ENCODE data around the gene ARL8B. TPM values are rescaled to one million over a fixed set of nuclear protein-coding genes. Genes with fewer than 3 reads are reported as not detected.

The ARL8B gene
- total RNA-seq, 1 donor from 2014 or later = 43.5 TPM

DNA sequence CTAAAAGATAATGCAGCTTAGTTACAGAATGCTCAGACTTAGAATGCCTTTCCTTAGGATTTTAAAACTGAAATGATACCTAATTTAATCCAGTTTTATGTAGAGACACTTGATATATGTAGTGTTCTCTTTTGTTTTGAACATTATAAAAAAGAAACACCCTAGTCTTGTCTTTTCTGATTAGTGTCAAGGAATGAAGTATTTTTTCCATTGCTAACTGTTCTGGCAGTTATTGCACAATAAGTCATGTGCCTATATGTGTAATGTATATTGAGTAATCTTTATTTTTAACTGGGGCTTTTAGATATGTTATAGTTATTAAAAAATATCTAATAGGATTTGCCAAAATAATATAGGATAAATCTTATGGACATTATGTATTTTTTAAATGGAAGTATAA lies 4.5 kb downstream of the ARL8B start:
- TF ChIP-seq, protein P1, sequence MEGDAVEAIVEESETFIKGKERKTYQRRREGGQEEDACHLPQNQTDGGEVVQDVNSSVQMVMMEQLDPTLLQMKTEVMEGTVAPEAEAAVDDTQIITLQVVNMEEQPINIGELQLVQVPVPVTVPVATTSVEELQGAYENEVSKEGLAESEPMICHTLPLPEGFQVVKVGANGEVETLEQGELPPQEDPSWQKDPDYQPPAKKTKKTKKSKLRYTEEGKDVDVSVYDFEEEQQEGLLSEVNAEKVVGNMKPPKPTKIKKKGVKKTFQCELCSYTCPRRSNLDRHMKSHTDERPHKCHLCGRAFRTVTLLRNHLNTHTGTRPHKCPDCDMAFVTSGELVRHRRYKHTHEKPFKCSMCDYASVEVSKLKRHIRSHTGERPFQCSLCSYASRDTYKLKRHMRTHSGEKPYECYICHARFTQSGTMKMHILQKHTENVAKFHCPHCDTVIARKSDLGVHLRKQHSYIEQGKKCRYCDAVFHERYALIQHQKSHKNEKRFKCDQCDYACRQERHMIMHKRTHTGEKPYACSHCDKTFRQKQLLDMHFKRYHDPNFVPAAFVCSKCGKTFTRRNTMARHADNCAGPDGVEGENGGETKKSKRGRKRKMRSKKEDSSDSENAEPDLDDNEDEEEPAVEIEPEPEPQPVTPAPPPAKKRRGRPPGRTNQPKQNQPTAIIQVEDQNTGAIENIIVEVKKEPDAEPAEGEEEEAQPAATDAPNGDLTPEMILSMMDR (conservative IDR thresholded peaks at IDR 0.05) = no peak
- Mint-ChIP-seq H3K27me3 (no peaks in the 10 kb centered on the region), H3K4me3 (no peak overlapping the region), H3K36me3 (peaks cover 7% of the 10 kb centered on the region), H3K4me1 (ENCODE audit: unreplicated experiment) (peaks cover 22% of the 10 kb centered on the region), H3K27ac (no peak overlapping the region), H3K9me3 (no peaks in the 10 kb centered on the region)
- DNase-seq (ENCODE audit: extremely low spot score, unreplicated experiment) = no peak

DNA sequence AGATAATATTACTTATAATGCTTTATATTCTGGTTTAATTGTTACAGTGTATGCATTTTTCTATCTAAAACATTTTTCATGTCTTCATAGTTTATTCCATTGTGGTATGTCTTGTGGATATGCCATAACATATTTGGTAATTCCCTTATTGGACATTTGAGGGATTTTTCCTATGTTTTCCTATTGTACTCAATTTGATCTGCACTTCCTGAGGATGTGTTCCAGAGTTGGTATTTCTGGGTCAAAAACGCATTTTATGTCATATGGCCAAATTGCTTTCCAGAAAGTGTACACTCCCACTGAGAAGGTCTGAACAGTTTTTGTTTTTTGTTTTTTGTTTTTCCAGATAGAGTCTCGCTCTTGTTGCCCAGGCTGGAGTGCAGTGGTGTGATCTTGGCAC lies 6.8 kb downstream of the ARL8B start:
- Mint-ChIP-seq H3K4me3 (no peak overlapping the region), H3K27me3 (no peaks in the 10 kb centered on the region), H3K9me3 (no peaks in the 10 kb centered on the region), H3K4me1 (ENCODE audit: unreplicated experiment) (peaks cover 20% of the 10 kb centered on the region), H3K36me3 (peaks cover 11% of the 10 kb centered on the region), H3K27ac (no peak overlapping the region)
- DNase-seq (ENCODE audit: extremely low spot score, unreplicated experiment) = no peak
- TF ChIP-seq, protein P1 (conservative IDR thresholded peaks at IDR 0.05) = no peak

DNA sequence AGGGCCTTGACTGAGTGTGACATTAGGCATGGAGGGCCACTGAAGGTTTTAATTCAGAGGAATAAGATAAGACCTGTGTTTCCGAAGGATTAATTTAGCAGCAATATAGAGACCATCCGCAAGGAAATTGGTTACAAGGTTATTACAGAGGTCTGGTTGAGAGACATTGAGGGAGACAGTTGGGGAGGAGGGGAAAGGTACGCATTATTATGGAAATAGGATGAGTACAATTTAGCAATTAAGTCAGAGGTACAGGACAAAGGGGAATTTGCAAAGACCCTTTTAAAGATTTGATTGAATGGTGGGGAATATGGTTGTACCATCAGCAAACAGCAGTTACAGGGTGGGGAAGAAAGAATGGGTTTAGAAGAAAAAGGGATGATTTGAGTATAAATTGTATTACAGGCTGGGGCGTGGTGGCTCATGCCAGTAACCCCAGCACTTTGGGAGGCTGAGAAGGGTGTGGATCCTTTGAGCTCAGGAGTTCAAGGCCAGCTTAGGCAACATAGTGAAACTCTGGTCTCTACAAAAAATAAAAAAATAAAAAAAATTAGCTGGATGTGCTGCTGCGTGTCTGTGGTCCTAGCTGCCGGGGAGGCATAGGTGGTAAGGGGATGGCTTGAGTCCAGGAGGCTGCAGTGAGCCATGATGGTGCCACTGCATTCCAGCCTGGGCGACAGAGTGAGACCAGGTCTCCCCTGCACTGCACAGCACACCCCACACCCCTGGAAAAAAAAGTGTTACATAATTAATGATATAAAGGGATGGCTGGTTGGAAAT lies 11.3 kb downstream of the ARL8B start:
- TF ChIP-seq, protein P1 (conservative IDR thresholded peaks at IDR 0.05) = no peak
- Mint-ChIP-seq H3K36me3 (peaks cover 9% of the 10 kb centered on the region), H3K4me1 (ENCODE audit: unreplicated experiment) (peaks cover 38% of the 10 kb centered on the region), H3K27ac (no peak overlapping the region), H3K9me3 (no peaks in the 10 kb centered on the region), H3K27me3 (no peaks in the 10 kb centered on the region), H3K4me3 (no peak overlapping the region)
- no peak for DNase-seq (ENCODE audit: extremely low spot score, unreplicated experiment)

DNA sequence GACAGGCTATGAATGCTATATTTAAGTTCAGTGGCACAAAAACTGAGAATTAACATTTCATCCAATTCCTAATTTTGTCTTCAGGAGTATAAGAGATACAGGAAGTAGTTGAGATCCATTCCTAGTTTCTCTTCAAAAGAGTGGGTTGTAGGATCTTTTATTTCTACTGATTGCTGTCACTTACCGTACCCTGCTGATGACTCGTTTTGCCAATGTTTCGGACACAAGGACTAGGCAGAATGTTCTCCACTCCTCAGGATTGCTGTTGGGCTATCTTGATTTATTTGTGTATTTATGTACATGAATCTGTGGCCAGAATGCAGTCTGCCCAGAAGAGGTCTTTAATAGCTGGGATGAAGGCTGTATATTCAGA lies 11.9 kb downstream of the ARL8B start:
- Mint-ChIP-seq H3K4me3 (no peak overlapping the region), H3K4me1 (ENCODE audit: unreplicated experiment) (peaks cover 39% of the 10 kb centered on the region), H3K27ac (no peak overlapping the region), H3K9me3 (no peaks in the 10 kb centered on the region), H3K27me3 (no peaks in the 10 kb centered on the region), H3K36me3 (peaks cover 9% of the 10 kb centered on the region)
- TF ChIP-seq, protein P1 (conservative IDR thresholded peaks at IDR 0.05) = no peak
- DNase-seq (ENCODE audit: extremely low spot score, unreplicated experiment) = no peak

DNA sequence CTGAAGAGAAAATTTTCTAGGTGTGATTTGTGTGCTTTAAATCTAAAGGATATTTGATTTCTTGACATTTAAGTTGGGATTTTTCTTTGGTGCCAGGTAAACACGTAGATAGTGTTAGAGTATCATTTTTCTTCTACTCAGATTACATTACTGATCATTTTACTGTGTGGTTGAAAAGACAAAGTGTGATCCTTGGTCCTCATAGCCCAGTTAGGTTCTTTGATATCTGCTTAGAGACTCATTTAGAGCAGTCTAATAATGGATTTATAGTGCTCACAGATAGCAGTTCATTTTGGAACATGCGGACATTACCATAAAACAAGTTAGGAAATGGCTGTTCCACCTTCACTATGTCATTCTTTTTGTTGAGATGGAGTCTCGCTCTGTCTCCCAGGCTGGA lies 12.4 kb downstream of the ARL8B start:
- no peak overlapping the region for H3K4me3 Mint-ChIP-seq

More for the DNA sequence above, 12.4 kb downstream of the ARL8B start:
- Mint-ChIP-seq H3K36me3 (peaks cover 9% of the 10 kb centered on the region), H3K9me3 (no peaks in the 10 kb centered on the region), H3K27me3 (no peaks in the 10 kb centered on the region), H3K4me1 (ENCODE audit: unreplicated experiment) (peaks cover 43% of the 10 kb centered on the region), H3K27ac (no peak overlapping the region)
- DNase-seq (ENCODE audit: extremely low spot score, unreplicated experiment) = no peak
- TF ChIP-seq, protein P1 (conservative IDR thresholded peaks at IDR 0.05) = no peak

All from type B pancreatic cell (in vitro differentiated cells).